Measurements from ENCODE around the gene RAVER1. TPM values are rescaled to one million over a fixed set of nuclear protein-coding genes. Genes with fewer than 3 reads are reported as not detected.
"Not testable (repeated sequence)": the region's sequence is repeated elsewhere in the genome, so short reads cannot be mapped to it uniquely, and the experiment has no call there.

The RAVER1 gene
- total and polyA plus RNA-seq, 2 donors (not counting 1 experiment from before 2014, with no cell fraction given), result 21.0 to 62.7 TPM

GRCh38 chr19:10336725-10337124 is 3.4 kb upstream of the RAVER1 start:
- intact Hi-C loops (cut with micrococcal nuclease); H3K27ac Mint-ChIP-seq; H3K4me3 Mint-ChIP-seq; H3K9ac ChIP-seq (ENCODE audit: low read length); POLR2A ChIA-PET; H3K27me3 Mint-ChIP-seq; DNase-seq; H2AFZ ChIP-seq (ENCODE audit: insufficient read depth, low read depth, low read length, poor library complexity, severe bottlenecking); H3K9me3 Mint-ChIP-seq (ENCODE audit: insufficient read depth); H3K27ac ChIP-seq (ENCODE audit: low read length in 2 of 2); H3K27me3 ChIP-seq (replicated peaks in 1 of 4; ENCODE audit: control extremely low read depth in 1 of 4, control insufficient read depth in 3 of 4, insufficient read depth in 4 of 4, low read length in 3 of 4); ATAC-seq (ENCODE audit: low read depth); H3K4me2 ChIP-seq (replicated peaks; ENCODE audit: low read depth, low read length, poor library complexity, severe bottlenecking); H3K4me3 ChIP-seq (ENCODE audit: control extremely low read depth in 1 of 5, extremely low read depth in 1 of 5, insufficient read depth in 1 of 5, low read depth in 2 of 5, low read length in 4 of 5): not testable (repeated sequence)
- Histone ChIP-seq H3K9me3 (ENCODE audit: control extremely low read depth in 1 of 3, control insufficient read depth in 2 of 3, insufficient read depth in 1 of 3, low read length in 2 of 3) (peaks cover 0 to 15% (median 0%) of the 10 kb centered on the region in 3 donors), H3K79me2 (ENCODE audit: control insufficient read depth, insufficient read depth, low read length) (peaks cover 81% of the 10 kb centered on the region), H3K4me1 (ENCODE audit: control insufficient read depth in 2 of 2, insufficient read depth in 2 of 2, low read length in 2 of 2) (peaks cover 27 to 45% of the 10 kb centered on the region in 2 donors), H3K36me3 (replicated peaks in 1 of 2; ENCODE audit: control extremely low read depth in 1 of 2, control insufficient read depth in 1 of 2, extremely low read depth in 1 of 2, insufficient read depth in 2 of 2, low read length in 1 of 2) (peaks cover 0 to 24% of the 10 kb centered on the region in 2 experiments), H4K20me1 (ENCODE audit: control insufficient read depth, insufficient read depth, low read length, poor library complexity, severe bottlenecking) (peaks cover 34% of the 10 kb centered on the region)
- CTCF ChIA-PET, result interaction anchor here (0.6 to 4.3 kb wide), 4 partner anchors 39 to 78 kb away, joined by 3 to 14 read pairs (median 3); partner anchors contain the start of gene ICAM1
- H3K4me1 Mint-ChIP-seq, result peaks cover 39% of the 10 kb centered on the region
- WGBS (ENCODE audit: insufficient coverage), result 98% methylated on average over 6 of the region's 9 CpGs

- no peak for TF ChIP-seq EZH2 (IDR thresholded peaks at IDR 0.05; ENCODE audit: borderline replicate concordance, insufficient read depth, low read depth, low read length, poor library complexity, severe bottlenecking)
- no peak for TF ChIP-seq CTCF (IDR thresholded peaks at IDR 0.05)
- Histone ChIP-seq H4K20me1 (ENCODE audit: control insufficient read depth, insufficient read depth, low read length, poor library complexity, severe bottlenecking) (peaks cover 43% of the 10 kb centered on the region), H3K4me3 (ENCODE audit: control extremely low read depth in 1 of 5, extremely low read depth in 1 of 5, insufficient read depth in 1 of 5, low read depth in 2 of 5, low read length in 4 of 5) (no peak overlapping the region), H3K36me3 (replicated peaks in 1 of 2; ENCODE audit: control extremely low read depth in 1 of 2, control insufficient read depth in 1 of 2, extremely low read depth in 1 of 2, insufficient read depth in 2 of 2, low read length in 1 of 2) (peaks cover 0 to 26% of the 10 kb centered on the region in 2 experiments), H3K27me3 (replicated peaks in 1 of 4; ENCODE audit: control extremely low read depth in 1 of 4, control insufficient read depth in 3 of 4, insufficient read depth in 4 of 4, low read length in 3 of 4) (no peaks in the 10 kb centered on the region), H3K9ac (ENCODE audit: low read length) (no peak overlapping the region), H3K4me1 (ENCODE audit: control insufficient read depth in 2 of 2, insufficient read depth in 2 of 2, low read length in 2 of 2) (peaks cover 27 to 43% of the 10 kb centered on the region in 2 donors), H3K9me3 (ENCODE audit: control extremely low read depth in 1 of 3, control insufficient read depth in 2 of 3, insufficient read depth in 1 of 3, low read length in 2 of 3) (peaks cover 0 to 15% (median 0%) of the 10 kb centered on the region in 3 donors), H2AFZ (ENCODE audit: insufficient read depth, low read depth, low read length, poor library complexity, severe bottlenecking) (no peak overlapping the region), H3K4me2 (replicated peaks; ENCODE audit: low read depth, low read length, poor library complexity, severe bottlenecking) (no peak overlapping the region), H3K79me2 (ENCODE audit: control insufficient read depth, insufficient read depth, low read length) (peaks cover 90% of the 10 kb centered on the region), H3K27ac (ENCODE audit: low read length in 2 of 2) (no peak overlapping the region)
- Mint-ChIP-seq H3K4me3 (no peak overlapping the region), H3K27ac (no peak overlapping the region), H3K27me3 (no peaks in the 10 kb centered on the region), H3K4me1 (peaks cover 39% of the 10 kb centered on the region), H3K9me3 (ENCODE audit: insufficient read depth) (no peaks in the 10 kb centered on the region)
- POLR2A ChIA-PET, result no interaction called here
- CTCF ChIA-PET, result interaction anchor here (4.3 kb wide), 1 partner anchor 65 kb away, joined by 14 read pairs; the partner anchor contains the start of gene ICAM1
- peak; percentile 6 for DNase-seq
- ATAC-seq (ENCODE audit: low read depth), result no peak
- intact Hi-C loops (cut with micrococcal nuclease), result no loop called here
- 97% methylated on average over 26 of the region's 26 CpGs for WGBS (ENCODE audit: insufficient coverage)
These were observed 2.1 kb upstream of the RAVER1 start for GRCh38 chr19:10335352-10335985.
